ENCODE results near the gene WBP1L.

GRCh38 chr10:102721954-102722353 lies 21.8 kb upstream of the WBP1L start:
- TF ChIP-seq EZH2phosphoT487 (conservative IDR thresholded peaks at IDR 0.05; ENCODE audit: low read length): no peak
- no peak for TF ChIP-seq CTCF (IDR thresholded peaks at IDR 0.05; ENCODE audit: insufficient read depth, low read length, poor library complexity, severe bottlenecking)

All from SU-DHL-6 (cell line).